GM19438 (cell line): ENCODE measurements around the gene RGSL1.

Source experiments
- ATAC-seq: cut with Tn5 transposase; IDR thresholded peaks from one replicate; pipeline ENCODE4 v1.9.1; 2021; ENCODE audit warnings: low read depth; ENCODE audit not compliant: unreplicated experiment

The RGSL1 gene

GRCh38 chr1:182608845-182609610 lies 159.1 kb downstream of the RGSL1 start:
- no peak for ATAC-seq
